Astrocyte (in vitro differentiated cells and primary cell): Measurements from ENCODE around the gene LAMA3.

ENCODE experiments used
- EZH2 ChIP-seq: IDR thresholded peaks from 2 replicates; pipeline ENCODE4 v1.6.1; 2012; ENCODE audit warnings: mild to moderate bottlenecking, low read length, inconsistent platforms; ENCODE audit not compliant: insufficient read depth
- TF ChIP-seq, protein P1 (sequence below): IDR thresholded peaks from 2 replicates; pipeline ENCODE4 v1.5.1; 2011; ENCODE audit warnings: low read depth, mild to moderate bottlenecking, inconsistent platforms, low read length, moderate library complexity; ENCODE audit not compliant: insufficient read depth

DNA sequence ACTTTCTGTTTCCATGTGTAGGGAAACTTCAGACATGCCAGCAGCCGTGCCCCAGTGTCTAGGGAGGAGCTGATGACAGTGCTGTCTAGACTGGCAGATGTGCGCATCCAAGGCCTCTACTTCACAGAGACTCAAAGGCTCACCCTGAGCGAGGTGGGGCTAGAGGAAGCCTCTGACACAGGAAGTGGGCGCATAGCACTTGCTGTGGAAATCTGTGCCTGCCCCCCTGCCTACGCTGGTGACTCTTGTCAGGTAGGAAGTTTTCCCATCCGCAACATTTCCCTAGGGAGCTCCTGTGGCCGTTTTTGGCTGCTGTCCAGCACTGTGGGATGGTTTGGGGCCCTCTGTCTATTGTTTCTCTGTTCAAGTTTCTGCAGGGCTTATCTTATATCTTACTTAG, 182.2 kb downstream of the LAMA3 start:
- TF ChIP-seq, protein P1, sequence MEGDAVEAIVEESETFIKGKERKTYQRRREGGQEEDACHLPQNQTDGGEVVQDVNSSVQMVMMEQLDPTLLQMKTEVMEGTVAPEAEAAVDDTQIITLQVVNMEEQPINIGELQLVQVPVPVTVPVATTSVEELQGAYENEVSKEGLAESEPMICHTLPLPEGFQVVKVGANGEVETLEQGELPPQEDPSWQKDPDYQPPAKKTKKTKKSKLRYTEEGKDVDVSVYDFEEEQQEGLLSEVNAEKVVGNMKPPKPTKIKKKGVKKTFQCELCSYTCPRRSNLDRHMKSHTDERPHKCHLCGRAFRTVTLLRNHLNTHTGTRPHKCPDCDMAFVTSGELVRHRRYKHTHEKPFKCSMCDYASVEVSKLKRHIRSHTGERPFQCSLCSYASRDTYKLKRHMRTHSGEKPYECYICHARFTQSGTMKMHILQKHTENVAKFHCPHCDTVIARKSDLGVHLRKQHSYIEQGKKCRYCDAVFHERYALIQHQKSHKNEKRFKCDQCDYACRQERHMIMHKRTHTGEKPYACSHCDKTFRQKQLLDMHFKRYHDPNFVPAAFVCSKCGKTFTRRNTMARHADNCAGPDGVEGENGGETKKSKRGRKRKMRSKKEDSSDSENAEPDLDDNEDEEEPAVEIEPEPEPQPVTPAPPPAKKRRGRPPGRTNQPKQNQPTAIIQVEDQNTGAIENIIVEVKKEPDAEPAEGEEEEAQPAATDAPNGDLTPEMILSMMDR: no peak
- no peak for TF ChIP-seq EZH2
